ENCODE measurements around the gene DNAI4. TPM values are rescaled to one million over a fixed set of nuclear protein-coding genes. Genes with fewer than 3 reads are reported as not detected.

Gene DNAI4
- polyA plus RNA-seq, 3 donors: 0.09 TPM; not detected in 2

GRCh38 chr1:66929999-66930822 is 5.6 kb upstream of the DNAI4 start:
- H3K36me3 ChIP-seq (replicated peaks in 1 of 2; ENCODE audit: control insufficient read depth in 1 of 2, insufficient read depth in 2 of 2, low read length in 2 of 2): no peaks in the 10 kb centered on the region
- intact Hi-C loops (cut with micrococcal nuclease): loop anchor here in 1 of 2 donors (10.0 kb wide), 2 partner anchors 165 to 505 kb away; partner anchors contain the start of gene SERBP1
- Mint-ChIP-seq H3K4me1 (peaks cover 55% of the 10 kb centered on the region), H3K27me3 (ENCODE audit: low read depth in 3 of 3) (peaks cover 0 to 2% (median 0%) of the 10 kb centered on the region in 3 donors), H3K36me3 (peaks cover 0 to 2% of the 10 kb centered on the region in 2 donors), H3K9me3 (no peaks in the 10 kb centered on the region), H3K27ac (peak overlapping the region; percentile 94 to 98 (median 98)), H3K4me3 (peak overlapping the region; percentile 90 to 94)
- peak overlapping the region; percentile 93 to 96 for H3K27ac ChIP-seq (ENCODE audit: low read depth in 1 of 2, low read length in 2 of 2)
- peaks cover 36% of the 10 kb centered on the region for H4K20me1 ChIP-seq (ENCODE audit: insufficient read depth, low read length)
- peak overlapping the region; percentile 76 for H2AFZ ChIP-seq (ENCODE audit: insufficient read depth, low read depth, low read length, poor library complexity, severe bottlenecking)
- peak; percentile 31 for TF ChIP-seq CTCF (IDR thresholded peaks at IDR 0.05)
- H3K4me1 ChIP-seq (ENCODE audit: control insufficient read depth in 1 of 2, insufficient read depth in 2 of 2, low read length in 2 of 2): peaks cover 34 to 63% of the 10 kb centered on the region in 2 donors
- WGBS (ENCODE audit: insufficient coverage): under 1% methylated on average over 61 of the region's 83 CpGs
- no peaks in the 10 kb centered on the region for H3K9me3 ChIP-seq (replicated peaks in 1 of 2; ENCODE audit: control insufficient read depth in 1 of 2, insufficient read depth in 1 of 2, low read length in 2 of 2)
- peak overlapping the region; percentile 74 to 97 (median 93) for H3K4me3 ChIP-seq (replicated peaks in 1 of 3; ENCODE audit: low read depth in 2 of 3, low read length in 3 of 3)
- peak overlapping the region; percentile 92 for H3K4me2 ChIP-seq (replicated peaks; ENCODE audit: extremely low read depth, low read length, poor library complexity, severe bottlenecking)
- H3K27me3 ChIP-seq (ENCODE audit: control insufficient read depth in 2 of 2, insufficient read depth in 2 of 2, low read length in 2 of 2): no peaks in the 10 kb centered on the region
- peak; percentile 89 to 95 (median 90) for DNase-seq
- H3K9ac ChIP-seq (ENCODE audit: insufficient read depth, low read length, poor library complexity, severe bottlenecking): peak overlapping the region; percentile 96
- H3K79me2 ChIP-seq (ENCODE audit: insufficient read depth, low read length): peaks cover 87% of the 10 kb centered on the region

GRCh38 chr1:66929691-66929998 is 5.0 kb upstream of the DNAI4 start:
- DNase-seq: no peak
- H3K36me3 Mint-ChIP-seq: peaks cover 0 to 2% of the 10 kb centered on the region in 2 donors
- no peaks in the 10 kb centered on the region for H3K27me3 ChIP-seq (ENCODE audit: control insufficient read depth in 2 of 2, insufficient read depth in 2 of 2, low read length in 2 of 2)
- H3K4me1 Mint-ChIP-seq: peaks cover 51% of the 10 kb centered on the region
- peak overlapping the region; percentile 92 for H3K4me2 ChIP-seq (replicated peaks; ENCODE audit: extremely low read depth, low read length, poor library complexity, severe bottlenecking)
- H3K27me3 Mint-ChIP-seq (ENCODE audit: low read depth in 3 of 3): peaks cover 0 to 2% (median 0%) of the 10 kb centered on the region in 3 donors
- peaks cover 33 to 63% of the 10 kb centered on the region in 2 donors for H3K4me1 ChIP-seq (ENCODE audit: control insufficient read depth in 1 of 2, insufficient read depth in 2 of 2, low read length in 2 of 2)
- WGBS (ENCODE audit: insufficient coverage): 0% methylated on average over 4 of the region's 9 CpGs
- peaks cover 82% of the 10 kb centered on the region for H3K79me2 ChIP-seq (ENCODE audit: insufficient read depth, low read length)
- H3K27ac ChIP-seq (ENCODE audit: low read depth in 1 of 2, low read length in 2 of 2): peak overlapping the region; percentile 93 to 96
- no peak for TF ChIP-seq CTCF (IDR thresholded peaks at IDR 0.05)
- peak overlapping the region; percentile 76 for H2AFZ ChIP-seq (ENCODE audit: insufficient read depth, low read depth, low read length, poor library complexity, severe bottlenecking)
- peak overlapping the region; percentile 96 for H3K9ac ChIP-seq (ENCODE audit: insufficient read depth, low read length, poor library complexity, severe bottlenecking)
- peaks cover 30% of the 10 kb centered on the region for H4K20me1 ChIP-seq (ENCODE audit: insufficient read depth, low read length)
- peak overlapping the region; percentile 90 to 94 for H3K4me3 Mint-ChIP-seq
- no peaks in the 10 kb centered on the region for H3K9me3 Mint-ChIP-seq
- H3K9me3 ChIP-seq (replicated peaks in 1 of 2; ENCODE audit: control insufficient read depth in 1 of 2, insufficient read depth in 1 of 2, low read length in 2 of 2): no peaks in the 10 kb centered on the region
- intact Hi-C loops (cut with micrococcal nuclease): loop anchor here in 1 of 2 donors (10.0 kb wide), 2 partner anchors 165 to 505 kb away; partner anchors contain the start of gene SERBP1
- H3K27ac Mint-ChIP-seq: peak overlapping the region; percentile 87 to 98 (median 98)
- H3K36me3 ChIP-seq (replicated peaks in 1 of 2; ENCODE audit: control insufficient read depth in 1 of 2, insufficient read depth in 2 of 2, low read length in 2 of 2): no peaks in the 10 kb centered on the region
- peak overlapping the region; percentile 74 to 97 (median 93) for H3K4me3 ChIP-seq (replicated peaks in 1 of 3; ENCODE audit: low read depth in 2 of 3, low read length in 3 of 3)
